Measurements from ENCODE around the gene PCCA.

GRCh38 chr13:100333141-100333540, 244.2 kb downstream of the PCCA start:
- TF ChIP-seq, protein P1, sequence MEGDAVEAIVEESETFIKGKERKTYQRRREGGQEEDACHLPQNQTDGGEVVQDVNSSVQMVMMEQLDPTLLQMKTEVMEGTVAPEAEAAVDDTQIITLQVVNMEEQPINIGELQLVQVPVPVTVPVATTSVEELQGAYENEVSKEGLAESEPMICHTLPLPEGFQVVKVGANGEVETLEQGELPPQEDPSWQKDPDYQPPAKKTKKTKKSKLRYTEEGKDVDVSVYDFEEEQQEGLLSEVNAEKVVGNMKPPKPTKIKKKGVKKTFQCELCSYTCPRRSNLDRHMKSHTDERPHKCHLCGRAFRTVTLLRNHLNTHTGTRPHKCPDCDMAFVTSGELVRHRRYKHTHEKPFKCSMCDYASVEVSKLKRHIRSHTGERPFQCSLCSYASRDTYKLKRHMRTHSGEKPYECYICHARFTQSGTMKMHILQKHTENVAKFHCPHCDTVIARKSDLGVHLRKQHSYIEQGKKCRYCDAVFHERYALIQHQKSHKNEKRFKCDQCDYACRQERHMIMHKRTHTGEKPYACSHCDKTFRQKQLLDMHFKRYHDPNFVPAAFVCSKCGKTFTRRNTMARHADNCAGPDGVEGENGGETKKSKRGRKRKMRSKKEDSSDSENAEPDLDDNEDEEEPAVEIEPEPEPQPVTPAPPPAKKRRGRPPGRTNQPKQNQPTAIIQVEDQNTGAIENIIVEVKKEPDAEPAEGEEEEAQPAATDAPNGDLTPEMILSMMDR (IDR thresholded peaks at IDR 0.05; ENCODE audit: low read length) = no peak
- no peak for TF ChIP-seq EZH2 (IDR thresholded peaks at IDR 0.05; ENCODE audit: borderline replicate concordance, low read length)

Data from OCI-LY1 (cell line).